ENCODE results near the gene GTF2F2. TPM values are rescaled to one million over a fixed set of nuclear protein-coding genes. Genes with fewer than 3 reads are reported as not detected.

GTF2F2 gene
- total and polyA plus RNA-seq, 9 of the 15 experiments (the other 6 are each of a cell fraction or from before 2014, with no cell fraction given) = 19.7 to 44.8 (median 32.4) TPM

DNA sequence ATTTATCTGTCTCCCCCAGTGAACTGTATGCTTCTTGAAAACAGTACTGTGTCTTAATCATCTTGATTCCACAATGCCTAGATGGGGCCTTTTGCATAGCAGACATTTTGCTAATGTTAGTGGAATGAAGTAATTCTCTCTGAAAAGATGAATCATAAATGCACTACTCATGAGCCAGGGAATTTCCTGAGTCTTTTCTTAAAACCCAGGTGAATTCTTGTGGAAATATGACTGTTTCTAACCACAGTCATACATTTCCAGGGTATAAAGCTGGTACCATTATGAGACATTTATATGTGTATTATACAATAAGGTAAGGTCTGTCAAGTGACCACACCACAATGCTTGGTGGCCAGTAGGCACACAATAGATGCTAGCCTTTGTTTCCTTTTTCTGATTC, 86.0 kb downstream of the GTF2F2 start (continued):
- TF ChIP-seq, protein P1, sequence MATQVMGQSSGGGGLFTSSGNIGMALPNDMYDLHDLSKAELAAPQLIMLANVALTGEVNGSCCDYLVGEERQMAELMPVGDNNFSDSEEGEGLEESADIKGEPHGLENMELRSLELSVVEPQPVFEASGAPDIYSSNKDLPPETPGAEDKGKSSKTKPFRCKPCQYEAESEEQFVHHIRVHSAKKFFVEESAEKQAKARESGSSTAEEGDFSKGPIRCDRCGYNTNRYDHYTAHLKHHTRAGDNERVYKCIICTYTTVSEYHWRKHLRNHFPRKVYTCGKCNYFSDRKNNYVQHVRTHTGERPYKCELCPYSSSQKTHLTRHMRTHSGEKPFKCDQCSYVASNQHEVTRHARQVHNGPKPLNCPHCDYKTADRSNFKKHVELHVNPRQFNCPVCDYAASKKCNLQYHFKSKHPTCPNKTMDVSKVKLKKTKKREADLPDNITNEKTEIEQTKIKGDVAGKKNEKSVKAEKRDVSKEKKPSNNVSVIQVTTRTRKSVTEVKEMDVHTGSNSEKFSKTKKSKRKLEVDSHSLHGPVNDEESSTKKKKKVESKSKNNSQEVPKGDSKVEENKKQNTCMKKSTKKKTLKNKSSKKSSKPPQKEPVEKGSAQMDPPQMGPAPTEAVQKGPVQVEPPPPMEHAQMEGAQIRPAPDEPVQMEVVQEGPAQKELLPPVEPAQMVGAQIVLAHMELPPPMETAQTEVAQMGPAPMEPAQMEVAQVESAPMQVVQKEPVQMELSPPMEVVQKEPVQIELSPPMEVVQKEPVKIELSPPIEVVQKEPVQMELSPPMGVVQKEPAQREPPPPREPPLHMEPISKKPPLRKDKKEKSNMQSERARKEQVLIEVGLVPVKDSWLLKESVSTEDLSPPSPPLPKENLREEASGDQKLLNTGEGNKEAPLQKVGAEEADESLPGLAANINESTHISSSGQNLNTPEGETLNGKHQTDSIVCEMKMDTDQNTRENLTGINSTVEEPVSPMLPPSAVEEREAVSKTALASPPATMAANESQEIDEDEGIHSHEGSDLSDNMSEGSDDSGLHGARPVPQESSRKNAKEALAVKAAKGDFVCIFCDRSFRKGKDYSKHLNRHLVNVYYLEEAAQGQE (IDR thresholded peaks at IDR 0.05; ENCODE audit: borderline replicate concordance) = no peak
- TF ChIP-seq, protein P1 (CRISPR knock-in tag; IDR thresholded peaks at IDR 0.05; ENCODE audit: low read depth) = no peak
- TF ChIP-seq ZNF445 (CRISPR knock-in tag; IDR thresholded peaks at IDR 0.05; ENCODE audit: low read depth) (no peak), SLC30A9 (CRISPR knock-in tag; IDR thresholded peaks at IDR 0.05) (no peak), ZKSCAN8 (CRISPR knock-in tag; IDR thresholded peaks at IDR 0.05) (no peak), ETV6 (IDR thresholded peaks at IDR 0.05; ENCODE audit: borderline replicate concordance in 1 of 2, low read depth in 2 of 2, low read length in 1 of 2) (no peak), ETV6 (CRISPR knock-in tag; IDR thresholded peaks at IDR 0.05; ENCODE audit: borderline replicate concordance) (no peak)
